Skeletal muscle tissue (tissue), 5 donors: ENCODE measurements around the gene ID1. TPM values are rescaled to one million over a fixed set of nuclear protein-coding genes. Genes with fewer than 3 reads are reported as not detected.
"Not testable (repeated sequence)": the region's sequence is repeated elsewhere in the genome, so short reads cannot be mapped to it uniquely, and the experiment has no call there.

Experiments used
- H3K27ac ChIP-seq: one replicate; pipeline ENCODE4 v1.7.0; 2013; ENCODE audit warnings: mild to moderate bottlenecking, low read depth, low read length, inconsistent platforms
- H3K27me3 ChIP-seq, 3 donors: one replicate each; pipeline ENCODE4 v1.7.0; 2013; ENCODE audit warnings: low read length in 3 of 3; ENCODE audit not compliant: control insufficient read depth in 3 of 3, insufficient read depth in 3 of 3
- H3K36me3 ChIP-seq, 3 donors: one replicate each; pipeline ENCODE4 v1.7.0; 2013; ENCODE audit warnings: low read length in 3 of 3; ENCODE audit not compliant: control insufficient read depth in 3 of 3, insufficient read depth in 3 of 3
- H3K4me1 ChIP-seq, 3 donors: one replicate each; pipeline ENCODE4 v1.7.0; 2013; ENCODE audit warnings: low read length in 3 of 3, mild to moderate bottlenecking in 3 of 3; ENCODE audit not compliant: control insufficient read depth in 3 of 3, insufficient read depth in 3 of 3
- H3K4me3 ChIP-seq, 3 donors: one replicate each; pipeline ENCODE4 v1.7.0; 2013; ENCODE audit warnings: low read length in 3 of 3
- H3K9ac ChIP-seq, 3 donors: one replicate each; pipeline ENCODE4 v1.7.0; 2013; ENCODE audit warnings: low read length in 3 of 3, mild to moderate bottlenecking in 3 of 3, moderate library complexity in 2 of 3, low read depth in 1 of 3
- H3K9me3 ChIP-seq, 3 donors: one replicate each; pipeline ENCODE4 v1.7.0; 2013; ENCODE audit warnings: low read length in 3 of 3; ENCODE audit not compliant: control insufficient read depth in 3 of 3
- small RNA-seq: library from RNA; depleted of rRNA; stranded (forward); fragments of <200 nt; gene quantifications from one replicate; pipeline ENCODE3, GENCODE V24; 2014
- total RNA-seq: library from RNA; depleted of rRNA; stranded (reverse); fragments of >200 nt; gene quantifications from one replicate; pipeline ENCODE4 v1.2.3, GENCODE V29; 2014
- donor health status: Osteomylitis.

ID1 gene
- total RNA-seq, 1 donor from 2014 or later, result 136 TPM

DNA sequence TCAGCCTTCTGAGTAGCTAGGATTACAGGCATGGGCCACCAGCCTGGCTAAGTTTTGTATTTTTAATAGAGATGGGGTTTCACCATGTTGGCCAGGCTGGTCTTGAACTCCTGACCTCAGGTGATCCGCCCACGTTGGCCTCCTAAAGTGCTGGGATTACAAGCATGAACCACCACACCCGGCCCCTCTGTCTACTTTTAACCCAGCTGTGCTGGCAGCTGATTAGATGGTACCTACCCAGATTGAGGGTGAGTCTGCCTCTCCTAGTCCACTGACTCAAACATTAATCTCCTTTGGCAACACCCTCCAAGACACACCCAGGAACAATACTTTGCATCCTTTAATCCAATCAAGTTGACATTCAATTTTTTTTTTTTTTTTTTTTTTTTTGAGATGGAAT lies 43.0 kb downstream of the ID1 start:
- not testable (repeated sequence) for H3K4me1 ChIP-seq, H3K36me3 ChIP-seq, H3K9me3 ChIP-seq, H3K27ac ChIP-seq, H3K9ac ChIP-seq, H3K4me3 ChIP-seq, H3K27me3 ChIP-seq

DNA sequence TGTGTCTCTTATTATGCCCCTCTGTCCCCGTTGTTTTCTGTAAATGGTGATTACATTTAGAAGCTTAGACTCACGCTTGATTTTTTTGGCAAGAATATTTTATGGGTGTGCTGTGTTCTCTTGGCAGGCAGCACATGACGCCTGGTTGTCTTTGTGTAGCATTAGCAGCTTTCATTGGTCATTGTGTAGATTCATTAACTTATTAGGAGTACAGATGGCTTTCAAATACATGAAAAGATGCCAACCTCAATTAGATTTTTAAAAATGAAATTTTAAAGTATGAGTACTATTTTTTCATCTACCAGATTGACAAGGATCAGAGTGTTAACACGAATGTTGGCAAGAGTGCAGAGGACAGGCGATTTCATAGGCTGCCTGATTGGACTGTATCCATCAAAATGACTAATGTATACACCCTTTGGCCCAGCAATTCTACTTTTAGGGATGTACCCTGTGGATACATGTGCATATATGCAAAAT lies 47.9 kb downstream of the ID1 start:
- H3K27ac ChIP-seq, result no peak overlapping the region
- no peaks in the 10 kb centered on the region for H3K36me3 ChIP-seq
- H3K4me3 ChIP-seq, result no peak overlapping the region
- H3K4me1 ChIP-seq, result no peaks in the 10 kb centered on the region
- no peaks in the 10 kb centered on the region for H3K9me3 ChIP-seq
- H3K27me3 ChIP-seq, result no peaks in the 10 kb centered on the region
- H3K9ac ChIP-seq, result no peak overlapping the region

DNA sequence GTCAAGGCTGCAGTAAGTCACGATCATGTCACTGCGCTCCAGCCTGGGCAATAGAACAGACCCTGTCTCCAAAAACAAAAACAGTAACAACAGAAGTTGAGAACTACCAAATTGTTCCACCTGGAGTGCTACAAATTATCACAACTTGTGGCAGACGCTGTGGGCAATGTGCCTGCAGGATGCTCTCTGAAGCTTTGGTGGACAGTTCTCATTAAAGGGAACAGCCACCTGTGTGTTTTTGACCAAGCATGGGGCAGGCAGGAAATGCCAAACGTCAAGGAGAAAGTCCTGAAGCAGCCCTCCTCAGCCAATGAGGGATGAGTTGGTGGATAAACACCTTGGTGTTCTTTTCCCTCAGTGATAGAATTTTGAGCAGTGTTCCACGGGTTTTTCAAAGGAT lies 48.5 kb downstream of the ID1 start:
- H3K4me3 ChIP-seq, result no peak overlapping the region
- H3K9me3 ChIP-seq, result no peaks in the 10 kb centered on the region
- no peak overlapping the region for H3K9ac ChIP-seq
- H3K27ac ChIP-seq, result no peak overlapping the region
- H3K27me3 ChIP-seq, result no peaks in the 10 kb centered on the region
- H3K36me3 ChIP-seq, result no peaks in the 10 kb centered on the region
- no peaks in the 10 kb centered on the region for H3K4me1 ChIP-seq

DNA sequence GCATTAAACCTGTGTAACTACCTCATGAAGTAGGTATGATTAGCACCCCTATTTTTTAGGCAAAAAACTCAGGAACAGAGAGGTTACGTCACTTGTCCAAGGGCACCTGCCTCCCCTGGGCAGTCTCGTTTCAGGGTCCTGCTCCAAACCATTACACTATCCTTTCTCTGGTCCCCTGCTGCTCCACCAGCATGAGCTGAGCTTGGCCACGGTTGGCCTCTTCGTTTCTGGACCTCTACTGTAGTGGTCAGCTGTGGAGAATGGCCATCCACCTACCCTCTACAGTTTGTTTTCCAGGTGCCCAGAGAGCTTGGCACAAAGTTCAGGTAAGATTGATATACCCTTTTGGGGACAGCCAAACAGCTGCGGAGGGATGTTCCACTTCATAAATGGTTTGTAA lies 49.4 kb downstream of the ID1 start:
- Histone ChIP-seq H3K9ac (no peak overlapping the region), H3K9me3 (no peaks in the 10 kb centered on the region), H3K4me3 (no peak overlapping the region), H3K27me3 (no peaks in the 10 kb centered on the region), H3K4me1 (no peaks in the 10 kb centered on the region), H3K27ac (no peak overlapping the region), H3K36me3 (no peaks in the 10 kb centered on the region)

Small RNA genes lying within 50 kb of the gene (small RNA-seq; reads per million reads assigned to genes)
- gene MIR3193, result not detected

Other genes starting within 250 kb of the ID1 start
- gene DEFB118, start 236.7 kb upstream of the ID1 start, total RNA-seq, result not detected
- not detected for gene DEFB119, start 214.7 kb upstream of the ID1 start, total RNA-seq
- gene DEFB121, start 199.1 kb upstream of the ID1 start, total RNA-seq, result not detected
- not detected for gene DEFB123, start 164.7 kb upstream of the ID1 start, total RNA-seq
- gene DEFB124, start 130.2 kb upstream of the ID1 start, total RNA-seq, result not detected
- gene REM1, start 130.0 kb upstream of the ID1 start, total RNA-seq, result 4.7 TPM
- gene HM13, start 90.8 kb upstream of the ID1 start, total RNA-seq, result 30.8 TPM
- 16.2 TPM for gene COX4I2, start 32.6 kb downstream of the ID1 start, total RNA-seq
- gene BCL2L1, start 117.6 kb downstream of the ID1 start, total RNA-seq, result 44.9 TPM
- 8.4 TPM for gene TPX2, start 134.0 kb downstream of the ID1 start, total RNA-seq
- gene MYLK2, start 214.1 kb downstream of the ID1 start, total RNA-seq, result 21.9 TPM
- gene FOXS1, start 240.3 kb downstream of the ID1 start, total RNA-seq, result 3.1 TPM